GM19240 (cell line): ENCODE results near the gene TOMM34.

Experiments used
- DNase-seq: peaks from one replicate; pipeline ENCODE4 v3.0.0; 2011; ENCODE audit warnings: low spot score; ENCODE audit not compliant: insufficient read length

TOMM34 gene

GRCh38 chr20:44894959-44895358 lies 65.2 kb downstream of the TOMM34 start:
- DNase-seq = no peak
